Measurements from ENCODE around the gene ATP6V0A4.

DNA sequence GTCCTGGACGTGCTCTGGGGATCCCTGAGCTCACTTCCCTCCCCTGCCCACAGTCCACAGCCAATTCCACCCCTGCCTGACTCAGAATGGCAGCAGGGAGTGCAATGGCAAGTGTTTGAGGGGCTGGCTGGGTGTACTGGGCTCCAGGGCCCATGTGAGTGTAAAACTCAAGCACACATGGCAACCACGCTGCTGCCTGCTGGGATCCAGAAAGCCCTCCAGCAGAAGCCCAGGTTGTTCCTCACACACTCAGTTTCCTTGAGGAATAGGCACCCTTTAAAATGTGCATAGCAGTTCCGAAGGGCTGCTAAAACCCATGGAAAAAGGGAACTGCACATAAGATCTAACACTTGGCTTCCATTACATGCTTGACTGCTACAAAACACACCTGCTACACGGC, 11.3 kb upstream of the ATP6V0A4 start:
- TF ChIP-seq, protein P1, sequence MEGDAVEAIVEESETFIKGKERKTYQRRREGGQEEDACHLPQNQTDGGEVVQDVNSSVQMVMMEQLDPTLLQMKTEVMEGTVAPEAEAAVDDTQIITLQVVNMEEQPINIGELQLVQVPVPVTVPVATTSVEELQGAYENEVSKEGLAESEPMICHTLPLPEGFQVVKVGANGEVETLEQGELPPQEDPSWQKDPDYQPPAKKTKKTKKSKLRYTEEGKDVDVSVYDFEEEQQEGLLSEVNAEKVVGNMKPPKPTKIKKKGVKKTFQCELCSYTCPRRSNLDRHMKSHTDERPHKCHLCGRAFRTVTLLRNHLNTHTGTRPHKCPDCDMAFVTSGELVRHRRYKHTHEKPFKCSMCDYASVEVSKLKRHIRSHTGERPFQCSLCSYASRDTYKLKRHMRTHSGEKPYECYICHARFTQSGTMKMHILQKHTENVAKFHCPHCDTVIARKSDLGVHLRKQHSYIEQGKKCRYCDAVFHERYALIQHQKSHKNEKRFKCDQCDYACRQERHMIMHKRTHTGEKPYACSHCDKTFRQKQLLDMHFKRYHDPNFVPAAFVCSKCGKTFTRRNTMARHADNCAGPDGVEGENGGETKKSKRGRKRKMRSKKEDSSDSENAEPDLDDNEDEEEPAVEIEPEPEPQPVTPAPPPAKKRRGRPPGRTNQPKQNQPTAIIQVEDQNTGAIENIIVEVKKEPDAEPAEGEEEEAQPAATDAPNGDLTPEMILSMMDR (IDR thresholded peaks at IDR 0.05; ENCODE audit: insufficient read depth, low read depth, low read length): no peak
- TF ChIP-seq EZH2 (IDR thresholded peaks at IDR 0.05; ENCODE audit: insufficient read depth, low read length): no peak

Data from astrocyte (in vitro differentiated cells and primary cell).